Stimulated activated CD8-positive, alpha-beta memory T cell treated with anti-CD3 and anti-CD28 coated beads, Interleukin-7, amount 100 ng/mL, for 24 hours (primary cell): ENCODE measurements around the gene ASB1.

Experiments
- DNase-seq: peaks from one replicate; pipeline ENCODE4 v3.0.0-alpha.2; 2020; ENCODE audit warnings: low read depth

ASB1 gene

GRCh38 chr2:238495422-238495821, 68.7 kb downstream of the ASB1 start:
- DNase-seq: no peak

DNA sequence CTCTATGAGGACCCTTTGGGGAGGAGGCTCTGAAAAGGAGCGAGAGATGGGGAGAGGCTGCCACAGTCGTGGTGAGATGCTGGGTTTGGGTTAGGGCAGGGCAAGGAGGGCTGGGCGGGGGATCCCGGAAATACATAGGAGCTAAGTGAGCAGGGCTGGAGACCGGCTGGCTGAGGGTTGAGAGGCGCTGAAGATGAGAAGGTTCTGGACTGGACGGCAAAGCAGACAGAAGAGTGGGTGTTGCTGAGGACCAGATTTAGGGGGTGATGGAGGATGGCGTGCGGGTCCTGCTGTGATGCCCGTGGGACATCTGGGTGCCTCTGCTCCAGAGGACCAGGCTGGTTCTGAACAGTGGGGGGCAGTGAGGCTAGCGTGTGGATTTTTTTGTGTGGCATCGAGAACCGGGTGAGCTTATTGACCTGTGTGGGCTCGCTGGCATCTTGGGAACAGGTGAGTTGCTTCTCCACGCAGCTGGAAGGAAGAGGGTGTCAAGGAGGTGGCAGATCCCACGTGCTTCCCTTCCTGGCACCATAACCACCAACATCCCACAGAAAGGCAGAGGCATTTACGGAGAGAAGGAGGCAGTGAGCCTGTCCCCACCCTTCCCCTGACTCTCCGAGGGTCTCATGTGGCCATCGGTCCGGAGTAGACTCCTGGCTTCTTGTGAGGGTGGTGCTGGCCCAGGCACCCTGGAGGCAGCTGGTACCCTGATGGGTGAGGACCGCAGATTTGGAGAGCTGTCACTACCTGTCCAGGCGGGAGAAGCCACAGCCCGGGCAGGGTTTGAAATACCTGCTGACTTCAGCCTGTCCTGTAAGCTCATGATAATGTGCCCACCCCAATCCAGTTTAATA, 70.3 kb downstream of the ASB1 start:
- DNase-seq: no peak

DNA sequence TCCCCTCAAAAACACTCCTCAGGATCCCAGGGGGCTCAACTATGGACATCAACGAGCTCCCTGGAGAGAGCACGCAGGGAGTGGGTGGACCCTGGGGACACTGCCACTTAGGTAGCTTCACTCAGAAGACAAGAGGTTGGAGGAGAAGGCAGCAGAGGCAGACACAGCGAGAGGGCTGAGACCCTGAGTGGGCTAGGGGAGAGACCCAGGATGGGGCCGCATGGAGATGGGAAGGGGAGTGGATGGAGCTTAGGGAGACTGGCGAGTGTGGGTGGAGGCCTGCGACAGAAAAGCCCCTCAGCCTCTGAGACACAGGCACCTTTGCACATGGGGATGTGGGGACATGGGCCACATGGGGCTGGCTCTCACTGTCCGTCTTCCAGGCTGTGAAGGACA, 70.9 kb downstream of the ASB1 start:
- no peak for DNase-seq

GRCh38 chr2:238498188-238498587, 71.5 kb downstream of the ASB1 start:
- no peak for DNase-seq

DNA sequence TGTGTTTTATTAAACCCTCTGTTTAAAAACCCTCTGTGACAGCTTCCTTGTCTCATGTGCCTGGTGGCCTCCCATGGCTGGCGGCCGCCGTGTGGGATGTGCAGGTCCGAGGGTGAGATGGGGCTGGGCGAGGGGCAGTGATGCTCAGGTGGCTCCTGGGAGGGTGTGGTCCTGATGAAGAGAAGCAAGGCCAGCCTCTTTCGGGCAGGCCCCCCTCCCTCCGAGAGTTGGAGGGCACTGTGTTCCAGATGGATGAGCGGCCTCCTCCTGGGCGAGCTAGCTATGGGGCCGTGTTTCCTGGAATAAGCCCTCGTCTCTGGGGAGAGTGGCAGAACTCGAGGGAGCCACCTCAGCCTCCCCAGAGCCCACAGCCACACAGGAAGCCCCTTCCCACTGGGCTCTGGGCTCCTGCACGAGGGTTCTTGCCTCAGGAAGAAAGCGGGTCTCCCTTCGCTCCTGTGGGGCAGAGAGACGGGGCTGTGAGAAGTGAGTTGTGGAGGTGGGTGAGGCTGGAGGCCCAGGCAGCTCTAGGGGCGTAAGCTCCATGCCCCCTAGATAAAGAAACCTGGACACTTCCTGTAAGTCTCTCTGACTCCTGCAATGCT, 72.1 kb downstream of the ASB1 start:
- no peak for DNase-seq

GRCh38 chr2:238499731-238500580, 73.2 kb downstream of the ASB1 start:
- no peak for DNase-seq

- DNase-seq: no peak
These were observed 74.6 kb downstream of the ASB1 start for GRCh38 chr2:238501311-238501710.
